Renal cortex interstitium (tissue), 11 donors: ENCODE data around the gene ANKRD55. TPM values are rescaled to one million over a fixed set of nuclear protein-coding genes. Genes with fewer than 3 reads are reported as not detected.
"Not testable (repeated sequence)": the region's sequence is repeated elsewhere in the genome, so short reads cannot be mapped to it uniquely, and the experiment has no call there.

Source experiments
- DNase-seq, 11 donors: peaks; one replicate each; pipeline ENCODE4 v3.0.0-alpha.2; 2013; ENCODE audit warnings: low read depth in 9 of 11, low spot score in 4 of 11; ENCODE audit errors: extremely low read depth in 1 of 11
- polyA plus RNA-seq, 3 donors: library from polyadenylated mRNA; unstranded; fragments of 120-200 nt; gene quantifications; one replicate each; pipeline ENCODE4 v1.2.1, GENCODE V29; 2013; ENCODE audit not compliant: insufficient read length in 3 of 3

ANKRD55 gene
- polyA plus RNA-seq, 3 donors: 1.2 to 1.4 (median 1.4) TPM

GRCh38 chr5:56156585-56157190, 76.4 kb downstream of the ANKRD55 start:
- not testable (repeated sequence) for DNase-seq

GRCh38 chr5:56155992-56156584, 77.0 kb downstream of the ANKRD55 start:
- no peak for DNase-seq

- DNase-seq: no peak
Measured at GRCh38 chr5:56154732-56155484, 78.2 kb downstream of the ANKRD55 start.

GRCh38 chr5:56152437-56152836, 80.7 kb downstream of the ANKRD55 start:
- DNase-seq: no peak

- DNase-seq: not testable (repeated sequence)
Measured at GRCh38 chr5:56150756-56151155, 82.4 kb downstream of the ANKRD55 start.

- DNase-seq: peak in 3 of 11 donors; percentile 27 to 62 (median 53)
Measured at GRCh38 chr5:56148453-56148971, 84.6 kb downstream of the ANKRD55 start.

- DNase-seq: no peak
Measured at GRCh38 chr5:56147659-56148230, 85.4 kb downstream of the ANKRD55 start.

GRCh38 chr5:56147106-56147505, 86.0 kb downstream of the ANKRD55 start:
- no peak for DNase-seq

- DNase-seq: no peak
Measured at GRCh38 chr5:56146674-56147073, 86.5 kb downstream of the ANKRD55 start.

GRCh38 chr5:56145511-56145910, 87.6 kb downstream of the ANKRD55 start:
- no peak for DNase-seq

GRCh38 chr5:56145106-56145505, 88.0 kb downstream of the ANKRD55 start:
- no peak for DNase-seq

- DNase-seq: no peak
Measured at GRCh38 chr5:56144211-56144610, 88.9 kb downstream of the ANKRD55 start.

GRCh38 chr5:56143373-56143714, 89.8 kb downstream of the ANKRD55 start:
- DNase-seq: no peak

- no peak for DNase-seq
Measured at GRCh38 chr5:56142614-56143372, 90.3 kb downstream of the ANKRD55 start.

GRCh38 chr5:56142233-56142613, 90.9 kb downstream of the ANKRD55 start:
- no peak for DNase-seq

GRCh38 chr5:56140073-56140472, 93.1 kb downstream of the ANKRD55 start:
- DNase-seq: no peak

GRCh38 chr5:56130664-56131063, 102.5 kb downstream of the ANKRD55 start:
- no peak for DNase-seq

- no peak for DNase-seq
Measured at GRCh38 chr5:56129288-56129687, 103.8 kb downstream of the ANKRD55 start.

GRCh38 chr5:56128113-56128512, 105.0 kb downstream of the ANKRD55 start:
- DNase-seq: no peak
